Skeletal muscle tissue (tissue), 4 donors: Measurements from ENCODE around the gene L1TD1. TPM values are rescaled to one million over a fixed set of nuclear protein-coding genes. Genes with fewer than 3 reads are reported as not detected.

Source experiments
- H3K27ac ChIP-seq: one replicate; pipeline ENCODE4 v1.7.0; 2013; ENCODE audit warnings: mild to moderate bottlenecking, low read depth, low read length, inconsistent platforms
- H3K27me3 ChIP-seq, 3 donors: one replicate each; pipeline ENCODE4 v1.7.0; 2013; ENCODE audit warnings: low read length in 3 of 3; ENCODE audit not compliant: control insufficient read depth in 3 of 3, insufficient read depth in 3 of 3
- H3K36me3 ChIP-seq, 3 donors: one replicate each; pipeline ENCODE4 v1.7.0; 2013; ENCODE audit warnings: low read length in 3 of 3; ENCODE audit not compliant: control insufficient read depth in 3 of 3, insufficient read depth in 3 of 3
- H3K4me1 ChIP-seq, 3 donors: one replicate each; pipeline ENCODE4 v1.7.0; 2013; ENCODE audit warnings: low read length in 3 of 3, mild to moderate bottlenecking in 3 of 3; ENCODE audit not compliant: control insufficient read depth in 3 of 3, insufficient read depth in 3 of 3
- H3K4me3 ChIP-seq, 3 donors: one replicate each; pipeline ENCODE4 v1.7.0; 2013; ENCODE audit warnings: low read length in 3 of 3
- H3K9ac ChIP-seq, 3 donors: one replicate each; pipeline ENCODE4 v1.7.0; 2013; ENCODE audit warnings: low read length in 3 of 3, mild to moderate bottlenecking in 3 of 3, moderate library complexity in 2 of 3, low read depth in 1 of 3
- H3K9me3 ChIP-seq, 3 donors: one replicate each; pipeline ENCODE4 v1.7.0; 2013; ENCODE audit warnings: low read length in 3 of 3; ENCODE audit not compliant: control insufficient read depth in 3 of 3
- total RNA-seq: library from RNA; depleted of rRNA; stranded (reverse); fragments of >200 nt; gene quantifications from one replicate; pipeline ENCODE4 v1.2.3, GENCODE V29; 2014
- donor health status: Osteomylitis.

Gene L1TD1
- total RNA-seq, 1 donor from 2014 or later: not detected

DNA sequence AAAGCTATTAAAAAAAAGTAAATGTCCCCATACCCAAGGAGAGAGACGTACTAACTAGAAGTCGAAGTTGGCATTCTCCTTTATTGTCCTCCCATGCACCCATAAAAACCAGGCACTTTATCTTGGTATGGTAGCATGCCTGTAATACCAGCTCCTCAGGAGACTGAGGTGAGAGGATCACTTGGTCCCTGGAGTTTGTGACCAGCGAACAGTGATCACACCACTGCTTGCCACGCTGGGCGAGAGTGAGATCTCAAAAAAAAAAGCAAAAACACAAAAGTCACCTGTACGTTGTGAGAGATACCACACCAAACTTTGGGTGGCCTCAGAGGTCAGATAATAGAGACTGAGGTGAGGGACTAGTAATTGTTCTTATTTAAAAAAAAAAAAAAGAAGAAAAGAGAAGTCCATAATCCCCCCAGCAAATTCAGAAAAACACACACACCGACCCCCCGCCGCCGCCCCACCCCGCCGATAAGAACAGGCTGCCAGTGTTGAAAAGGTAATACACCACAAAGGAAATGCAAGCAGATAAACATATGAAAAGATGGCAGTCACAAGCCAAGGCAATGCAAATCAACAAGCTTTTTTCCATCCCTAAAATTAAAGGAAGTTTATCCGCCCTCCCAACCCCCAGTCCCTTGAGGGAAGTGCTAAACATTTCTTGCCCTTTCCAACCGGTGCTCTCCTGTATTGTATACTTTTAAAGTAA lies 3.6 kb downstream of the L1TD1 start:
- Histone ChIP-seq H3K9ac (no peak overlapping the region), H3K27me3 (peaks cover 13 to 17% (median 16%) of the 10 kb centered on the region in 3 donors), H3K9me3 (no peaks in the 10 kb centered on the region), H3K36me3 (no peaks in the 10 kb centered on the region), H3K27ac (no peak overlapping the region), H3K4me1 (no peaks in the 10 kb centered on the region), H3K4me3 (no peak overlapping the region)

GRCh38 chr1:62198781-62199125 lies 4.1 kb downstream of the L1TD1 start:
- no peak overlapping the region for H3K27ac ChIP-seq
- H3K9me3 ChIP-seq: no peaks in the 10 kb centered on the region
- H3K4me3 ChIP-seq: no peak overlapping the region

GRCh38 chr1:62207187-62207586 lies 12.5 kb downstream of the L1TD1 start:
- H3K36me3 ChIP-seq: no peaks in the 10 kb centered on the region
- H3K27ac ChIP-seq: no peak overlapping the region
- peaks cover 0 to 2% (median 0%) of the 10 kb centered on the region in 3 donors for H3K9me3 ChIP-seq
- no peak overlapping the region for H3K4me3 ChIP-seq
- H3K27me3 ChIP-seq: no peaks in the 10 kb centered on the region
- no peaks in the 10 kb centered on the region for H3K4me1 ChIP-seq
- no peak overlapping the region for H3K9ac ChIP-seq

More at GRCh38 chr1:62198781-62199125, 4.1 kb downstream of the L1TD1 start:
- no peaks in the 10 kb centered on the region for H3K4me1 ChIP-seq
- H3K27me3 ChIP-seq: peaks cover 13 to 17% (median 16%) of the 10 kb centered on the region in 3 donors
- no peak overlapping the region for H3K9ac ChIP-seq
- H3K36me3 ChIP-seq: no peaks in the 10 kb centered on the region

DNA sequence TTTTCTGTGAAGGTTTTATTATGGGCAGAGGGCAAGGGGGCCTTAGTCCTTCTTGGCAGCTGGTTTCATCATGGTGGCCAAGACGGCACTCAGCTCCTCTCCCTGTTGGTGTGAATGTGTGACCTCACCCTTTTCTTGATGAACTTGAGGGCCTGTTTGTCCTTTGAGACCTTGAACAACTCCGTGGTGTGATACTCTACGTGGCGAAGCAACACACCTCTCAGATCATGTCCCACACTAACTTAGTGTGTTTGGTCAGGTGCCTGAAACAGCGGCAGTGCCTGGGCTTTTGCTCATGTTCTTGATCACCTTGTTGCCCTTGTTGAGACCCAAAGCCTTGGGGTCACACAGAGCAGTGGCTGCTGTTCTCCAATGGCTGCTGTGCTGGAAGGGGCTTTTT lies 13.4 kb downstream of the L1TD1 start:
- no peaks in the 10 kb centered on the region for H3K27me3 ChIP-seq
- H3K9me3 ChIP-seq: peaks cover 0 to 2% (median 0%) of the 10 kb centered on the region in 3 donors
- no peak overlapping the region for H3K4me3 ChIP-seq
- no peaks in the 10 kb centered on the region for H3K36me3 ChIP-seq
- no peak overlapping the region for H3K27ac ChIP-seq
- no peak overlapping the region for H3K9ac ChIP-seq
- no peaks in the 10 kb centered on the region for H3K4me1 ChIP-seq

GRCh38 chr1:62208970-62209369 lies 14.3 kb downstream of the L1TD1 start:
- H3K36me3 ChIP-seq: no peaks in the 10 kb centered on the region
- no peak overlapping the region for H3K9ac ChIP-seq
- peaks cover 0 to 2% (median 0%) of the 10 kb centered on the region in 3 donors for H3K9me3 ChIP-seq
- H3K4me3 ChIP-seq: no peak overlapping the region
- no peaks in the 10 kb centered on the region for H3K27me3 ChIP-seq
- no peak overlapping the region for H3K27ac ChIP-seq
- H3K4me1 ChIP-seq: no peaks in the 10 kb centered on the region

DNA sequence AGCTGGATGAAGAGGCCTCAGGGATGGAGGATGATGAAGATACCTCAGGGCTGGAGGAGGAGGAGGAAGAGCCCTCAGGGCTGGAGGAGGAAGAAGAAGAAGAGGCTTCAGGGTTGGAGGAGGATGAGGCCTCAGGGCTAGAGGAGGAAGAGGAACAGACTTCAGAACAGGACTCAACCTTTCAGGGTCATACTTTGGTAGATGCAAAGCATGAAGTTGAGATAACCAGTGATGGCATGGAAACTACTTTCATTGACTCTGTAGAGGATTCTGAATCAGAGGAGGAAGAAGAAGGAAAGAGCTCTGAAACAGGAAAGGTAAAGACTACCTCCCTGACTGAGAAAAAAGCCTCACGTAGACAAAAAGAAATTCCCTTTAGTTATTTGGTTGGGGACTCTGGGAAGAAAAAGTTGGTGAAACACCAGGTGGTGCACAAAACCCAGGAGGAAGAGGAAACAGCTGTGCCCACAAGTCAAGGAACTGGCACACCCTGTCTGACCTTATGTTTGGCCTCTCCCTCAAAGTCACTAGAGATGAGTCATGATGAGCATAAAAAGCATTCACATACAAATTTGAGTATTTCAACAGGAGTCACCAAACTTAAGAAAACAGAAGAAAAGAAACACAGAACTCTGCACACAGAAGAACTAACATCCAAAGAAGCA lies 15.4 kb downstream of the L1TD1 start:
- H3K27me3 ChIP-seq: no peaks in the 10 kb centered on the region
- H3K4me1 ChIP-seq: no peaks in the 10 kb centered on the region
- H3K4me3 ChIP-seq: no peak overlapping the region
- no peaks in the 10 kb centered on the region for H3K9me3 ChIP-seq
- H3K27ac ChIP-seq: no peak overlapping the region
- no peaks in the 10 kb centered on the region for H3K36me3 ChIP-seq
- no peak overlapping the region for H3K9ac ChIP-seq

DNA sequence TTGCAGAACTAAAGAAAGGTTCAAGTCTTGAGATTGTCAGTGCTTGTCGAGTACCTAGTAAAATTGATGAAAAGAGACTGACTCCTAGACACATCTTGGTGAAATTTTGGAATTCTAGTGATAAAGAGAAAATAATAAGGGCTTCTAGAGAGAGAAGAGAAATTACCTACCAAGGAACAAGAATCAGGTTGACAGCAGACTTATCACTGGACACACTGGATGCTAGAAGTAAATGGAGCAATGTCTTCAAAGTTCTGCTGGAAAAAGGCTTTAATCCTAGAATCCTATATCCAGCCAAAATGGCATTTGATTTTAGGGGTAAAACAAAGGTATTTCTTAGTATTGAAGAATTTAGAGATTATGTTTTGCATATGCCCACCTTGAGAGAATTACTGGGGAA lies 16.3 kb downstream of the L1TD1 start:
- Histone ChIP-seq H3K4me3 (no peak overlapping the region), H3K36me3 (no peaks in the 10 kb centered on the region), H3K27me3 (no peaks in the 10 kb centered on the region), H3K27ac (no peak overlapping the region), H3K9ac (no peak overlapping the region), H3K4me1 (no peaks in the 10 kb centered on the region), H3K9me3 (no peaks in the 10 kb centered on the region)

DNA sequence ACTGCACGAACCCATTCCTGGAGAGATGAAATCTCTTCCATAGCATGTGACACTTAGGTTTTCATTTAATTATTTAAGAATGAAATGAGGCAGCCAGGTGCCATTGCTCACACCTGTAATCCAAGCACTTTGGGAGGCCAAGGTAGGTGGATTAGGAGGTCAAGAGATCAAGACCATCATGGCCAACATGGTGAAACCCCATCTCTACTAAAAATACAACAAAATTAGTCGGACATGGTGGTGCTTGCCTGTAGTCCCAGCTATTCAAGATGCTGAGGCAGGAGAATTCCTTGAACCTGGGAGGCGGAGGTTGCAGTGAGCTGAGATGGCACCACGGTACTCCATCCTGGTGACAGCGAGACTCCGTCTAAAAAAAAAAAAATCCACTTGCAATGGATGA lies 17.8 kb downstream of the L1TD1 start:
- no peak overlapping the region for H3K9ac ChIP-seq
- no peak overlapping the region for H3K4me3 ChIP-seq
- no peaks in the 10 kb centered on the region for H3K9me3 ChIP-seq
- no peaks in the 10 kb centered on the region for H3K27me3 ChIP-seq
- H3K27ac ChIP-seq: no peak overlapping the region
- H3K4me1 ChIP-seq: no peaks in the 10 kb centered on the region
- no peaks in the 10 kb centered on the region for H3K36me3 ChIP-seq

GRCh38 chr1:62213075-62213914 lies 18.6 kb downstream of the L1TD1 start:
- Histone ChIP-seq H3K27me3 (no peaks in the 10 kb centered on the region), H3K36me3 (no peaks in the 10 kb centered on the region), H3K9me3 (no peaks in the 10 kb centered on the region), H3K9ac (no peak overlapping the region), H3K27ac (no peak overlapping the region), H3K4me3 (no peak overlapping the region), H3K4me1 (no peaks in the 10 kb centered on the region)

DNA sequence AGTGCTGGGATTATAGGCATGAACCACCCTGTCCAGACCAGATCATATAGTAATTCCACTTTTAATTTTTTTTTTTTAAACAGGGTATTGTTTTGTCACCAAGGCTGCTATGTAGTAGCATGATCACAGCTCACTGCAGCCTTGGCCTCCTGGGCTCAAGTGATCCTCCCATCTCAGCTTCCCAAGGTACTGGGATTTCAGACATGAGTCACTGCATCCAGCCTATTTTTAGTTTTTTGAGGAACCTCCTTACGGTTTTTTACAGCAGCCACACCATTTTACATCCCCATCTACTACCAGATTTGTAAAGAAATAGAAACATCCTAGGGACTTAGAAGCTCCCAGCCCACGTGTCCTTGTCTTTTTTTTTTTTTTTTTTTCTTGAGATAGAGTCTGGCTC lies 24.0 kb downstream of the L1TD1 start:
- no peaks in the 10 kb centered on the region for H3K4me1 ChIP-seq
- H3K9me3 ChIP-seq: no peaks in the 10 kb centered on the region
- no peaks in the 10 kb centered on the region for H3K27me3 ChIP-seq
- H3K4me3 ChIP-seq: no peak overlapping the region
- H3K27ac ChIP-seq: no peak overlapping the region
- no peak overlapping the region for H3K9ac ChIP-seq
- H3K36me3 ChIP-seq: no peaks in the 10 kb centered on the region
